Non-pigmented ciliary epithelial cell (primary cell): ENCODE results near the gene RECK.
"Not testable (repeated sequence)": the region's sequence is repeated elsewhere in the genome, so short reads cannot be mapped to it uniquely, and the experiment has no call there.

Experiments
- DNase-seq: peaks from one replicate; pipeline ENCODE4 v3.0.0-alpha.2; 2010; ENCODE audit warnings: low read depth

Gene RECK

DNA sequence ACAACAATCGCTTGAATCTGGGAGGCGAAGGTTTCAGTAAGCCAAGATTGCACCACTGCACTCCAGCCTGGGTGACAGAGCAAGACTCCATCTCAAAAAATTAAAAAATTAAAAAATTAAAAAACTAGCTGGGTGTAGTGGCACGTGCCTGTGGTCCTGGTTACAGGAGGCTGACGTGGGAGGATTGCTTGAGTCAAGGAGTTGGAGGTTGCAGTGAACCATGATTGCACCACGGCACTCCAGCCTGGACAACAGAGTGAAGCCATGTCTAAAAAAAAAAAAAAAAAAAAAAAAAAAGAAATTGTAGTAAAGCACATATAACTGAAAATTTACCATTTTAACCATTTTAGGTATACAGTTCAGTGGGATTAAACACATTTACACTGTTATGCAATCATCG, 119.4 kb downstream of the RECK start:
- no peak for DNase-seq

DNA sequence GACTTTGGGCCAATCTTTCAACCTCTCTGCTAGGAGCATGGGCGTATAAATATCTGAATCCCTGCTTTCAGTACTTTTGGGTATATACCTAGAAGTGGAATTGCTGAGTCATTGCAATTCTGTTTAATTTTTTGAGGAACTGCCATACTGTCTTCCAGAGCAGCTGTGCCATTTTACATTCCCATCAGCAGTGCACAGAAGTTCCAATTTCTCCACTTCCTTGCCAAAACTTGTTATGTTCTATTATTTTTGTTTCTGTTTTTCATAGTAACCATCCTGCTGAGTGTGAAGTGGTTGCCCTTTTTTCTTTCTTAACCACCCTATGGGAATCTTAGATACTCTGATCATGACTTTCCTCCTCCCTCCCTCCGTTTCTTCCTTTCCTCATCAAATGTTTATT, 121.4 kb downstream of the RECK start:
- DNase-seq: no peak

DNA sequence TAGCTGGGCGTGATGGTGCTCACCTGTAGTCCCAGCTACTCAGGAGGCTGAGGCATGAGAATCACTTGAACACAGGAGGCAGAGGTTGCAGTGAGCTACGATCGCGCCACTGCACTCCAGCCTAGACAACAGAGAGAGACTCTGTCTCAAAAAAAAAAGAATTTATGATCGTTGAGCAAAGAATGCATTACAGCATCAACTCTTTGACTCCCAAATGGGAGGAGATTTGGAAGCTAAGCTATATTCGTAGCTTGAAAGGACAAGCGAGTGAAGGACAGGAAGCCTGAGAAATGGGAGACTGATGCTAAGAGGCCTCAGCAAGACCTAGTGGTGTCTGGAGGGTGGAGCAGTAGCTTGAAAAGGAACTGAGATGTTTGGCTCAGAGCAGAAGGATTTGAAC, 122.2 kb downstream of the RECK start:
- DNase-seq: no peak

DNA sequence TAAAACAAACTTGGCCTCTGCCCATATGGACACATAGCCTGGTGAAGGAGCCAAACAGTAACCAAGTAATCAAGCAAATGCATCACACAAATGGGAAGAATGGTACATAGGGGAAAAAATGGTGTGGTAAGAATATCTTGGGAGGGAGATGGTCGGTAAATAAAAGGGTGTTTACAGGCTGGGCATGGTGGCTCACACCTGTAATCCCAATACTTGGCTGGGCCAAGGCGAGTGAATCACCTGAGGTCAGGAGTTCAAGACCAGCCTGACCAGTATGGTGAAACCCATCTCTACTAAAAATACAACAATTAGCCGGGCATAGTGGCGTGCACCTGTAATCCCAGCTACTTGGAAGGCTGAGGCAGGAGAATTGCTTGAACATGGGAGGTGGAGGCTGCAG, 122.8 kb downstream of the RECK start:
- DNase-seq: not testable (repeated sequence)

DNA sequence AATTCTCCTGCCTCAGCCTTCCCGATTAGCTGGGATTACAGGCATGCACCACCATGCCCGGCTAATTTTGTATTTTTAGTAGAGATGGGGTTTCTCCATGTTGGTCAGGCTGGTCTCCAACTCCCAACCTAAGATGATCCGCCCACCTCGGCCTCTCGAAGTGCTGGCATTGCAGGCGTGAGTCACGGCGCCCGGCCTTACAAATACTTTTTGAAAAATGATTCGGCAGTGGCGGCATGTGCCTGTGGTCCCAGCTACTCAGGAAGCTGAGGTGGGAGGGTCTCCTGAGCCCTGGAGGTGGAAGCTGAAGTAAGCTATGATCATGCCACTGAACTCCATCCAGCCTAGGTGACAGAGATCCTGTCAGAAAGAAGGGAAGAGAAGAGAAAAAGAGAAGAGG, 123.4 kb downstream of the RECK start:
- not testable (repeated sequence) for DNase-seq

DNA sequence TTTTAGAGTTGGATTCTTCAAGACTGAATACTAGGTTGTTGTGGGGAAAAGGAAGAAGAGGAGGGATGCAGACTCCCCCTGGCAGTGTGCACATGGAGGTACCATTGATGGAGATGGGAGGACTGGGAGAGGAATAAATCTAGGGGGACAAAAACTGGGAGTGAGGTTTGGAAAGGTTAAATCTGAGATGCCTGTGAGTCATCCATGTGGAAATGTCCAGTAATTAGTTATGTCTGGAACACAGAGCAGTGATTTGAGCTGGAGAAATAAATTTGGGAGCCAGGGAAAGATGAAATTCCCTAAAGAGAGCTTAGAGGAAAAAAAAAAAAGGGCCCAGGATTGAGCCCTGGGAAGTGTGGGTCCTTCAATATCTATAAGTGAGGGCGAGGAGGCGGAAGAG, 124.5 kb downstream of the RECK start:
- no peak for DNase-seq

DNA sequence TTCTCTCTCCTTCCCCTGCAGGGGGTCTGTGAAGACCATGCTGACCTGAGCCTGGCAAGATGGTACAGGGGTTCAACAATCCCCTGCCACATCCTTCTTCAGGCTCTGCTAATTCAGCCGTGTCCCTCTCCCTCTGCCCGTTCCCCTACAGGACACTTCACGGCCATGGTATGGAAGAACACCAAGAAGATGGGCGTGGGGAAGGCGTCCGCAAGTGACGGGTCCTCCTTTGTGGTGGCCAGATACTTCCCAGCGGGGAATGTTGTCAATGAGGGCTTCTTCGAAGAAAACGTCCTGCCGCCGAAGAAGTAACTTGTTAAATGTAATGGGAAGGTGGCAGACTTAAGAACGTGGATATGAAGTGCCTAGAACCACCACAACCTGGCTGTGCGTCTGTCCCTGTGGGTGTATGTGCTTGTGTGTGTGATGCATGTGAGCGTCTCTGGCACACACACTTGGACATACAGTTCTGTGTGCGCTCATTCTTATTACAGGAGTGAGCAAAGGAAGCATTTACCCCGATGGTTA, 125.6 kb downstream of the RECK start:
- no peak for DNase-seq

DNA sequence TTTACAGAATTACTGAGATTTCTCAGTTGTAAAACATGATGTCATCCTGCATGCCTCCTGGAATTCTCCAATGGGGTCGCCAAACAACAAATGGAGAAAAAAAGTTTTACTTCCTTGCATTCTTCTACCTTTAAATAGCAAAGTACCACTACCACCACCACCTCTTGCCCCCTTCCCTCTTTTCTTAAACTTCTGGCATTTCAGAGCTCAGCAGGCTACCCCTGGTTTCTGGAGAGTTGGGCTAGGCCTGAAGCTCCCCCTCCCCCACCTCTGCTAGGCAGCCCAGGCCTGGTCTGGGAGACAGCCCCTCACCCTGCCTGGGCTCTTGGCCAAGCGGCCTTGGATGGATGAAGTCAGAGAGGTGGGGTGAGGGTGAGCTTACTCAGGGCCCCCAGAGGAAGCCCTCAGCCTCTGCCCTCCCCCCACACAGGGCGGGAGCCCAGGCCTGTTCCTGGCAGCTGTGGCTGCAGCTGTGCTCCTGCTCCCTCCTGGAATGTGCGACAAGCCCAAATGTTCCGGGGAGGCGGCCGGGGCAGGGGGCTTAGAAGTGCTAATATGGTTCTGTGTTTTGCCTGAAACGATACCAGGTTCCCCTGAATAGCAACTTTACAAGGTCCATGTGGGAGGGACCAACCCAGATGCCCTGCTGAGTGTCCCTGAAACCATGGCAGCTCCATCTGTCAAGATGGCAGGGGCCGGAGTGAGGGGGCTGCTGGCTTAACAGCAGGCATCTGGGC, 126.5 kb downstream of the RECK start:
- DNase-seq: peak; percentile 56

DNA sequence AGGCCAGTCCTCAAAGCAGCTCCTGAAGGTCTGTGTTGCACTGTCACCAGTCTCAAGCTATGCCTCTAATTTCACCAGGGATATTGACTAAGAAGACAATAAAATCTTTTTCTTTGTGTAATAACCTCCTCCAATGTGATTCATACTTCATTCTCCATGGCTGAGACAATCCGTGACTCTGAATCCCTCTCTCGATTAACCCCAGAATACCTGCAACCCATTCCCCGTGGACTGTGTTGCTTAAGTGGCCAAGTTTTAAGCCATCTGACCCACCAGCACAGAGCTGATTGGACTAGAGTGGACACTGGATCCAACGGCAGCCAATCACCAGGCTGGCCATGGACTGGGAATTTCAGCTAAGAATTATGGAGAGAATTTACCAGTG, 127.1 kb downstream of the RECK start:
- peak; percentile 42 for DNase-seq

DNA sequence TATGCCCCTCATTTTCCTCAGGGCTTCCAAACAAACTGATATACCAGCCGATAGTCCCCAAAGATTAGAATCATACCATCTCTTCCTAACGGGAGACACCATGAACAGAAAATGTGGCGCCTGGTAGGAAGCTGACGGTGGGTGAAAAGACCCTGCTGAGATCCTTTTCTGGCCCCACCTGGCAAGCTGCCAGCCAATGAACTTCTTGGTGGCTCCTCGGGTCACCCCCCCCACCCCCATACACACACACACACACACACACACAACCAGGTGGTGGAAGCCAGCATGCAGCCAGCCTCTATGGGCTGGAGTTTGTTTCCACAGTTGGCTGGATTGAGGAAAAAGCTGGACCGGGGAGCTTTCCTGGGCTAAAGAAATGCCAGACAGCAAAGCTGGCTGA, 127.7 kb downstream of the RECK start:
- DNase-seq: no peak

DNA sequence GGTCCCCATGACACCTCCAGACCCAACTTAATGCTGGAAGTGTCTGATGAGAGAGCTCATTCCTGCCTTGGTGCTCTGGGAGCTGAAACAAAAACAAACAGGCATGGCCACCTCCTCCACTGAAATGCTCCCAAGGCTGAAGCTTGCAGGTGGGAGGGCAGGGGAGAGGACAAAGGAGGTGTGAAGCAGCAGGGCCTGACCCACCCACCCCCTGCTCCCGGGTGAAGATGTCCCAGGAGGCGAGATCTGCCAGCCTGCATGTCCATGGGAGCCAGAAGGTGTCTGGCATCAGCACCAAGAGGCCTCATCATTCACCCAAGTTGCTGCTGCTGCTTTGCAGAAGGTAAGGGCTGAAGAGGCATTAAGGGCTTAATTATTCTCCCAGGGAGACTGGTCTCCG, 128.3 kb downstream of the RECK start:
- DNase-seq: no peak

DNA sequence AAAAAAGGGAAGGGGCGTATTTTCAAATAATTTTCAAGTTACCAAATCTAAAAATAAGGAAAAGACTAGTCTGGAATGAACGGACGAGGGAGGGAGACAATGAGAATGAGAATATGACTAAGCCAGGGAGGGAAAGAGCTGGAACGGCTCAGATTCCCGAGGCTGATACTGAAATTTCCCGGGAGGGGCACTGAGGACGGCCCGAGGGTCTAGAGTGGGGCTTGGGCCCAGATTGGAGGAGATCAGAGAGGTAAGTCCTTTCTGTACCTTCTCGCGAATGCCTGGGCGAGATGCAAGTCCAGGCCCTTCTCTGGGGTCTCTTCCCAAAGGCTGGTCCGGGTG, 129.1 kb downstream of the RECK start:
- no peak for DNase-seq

DNA sequence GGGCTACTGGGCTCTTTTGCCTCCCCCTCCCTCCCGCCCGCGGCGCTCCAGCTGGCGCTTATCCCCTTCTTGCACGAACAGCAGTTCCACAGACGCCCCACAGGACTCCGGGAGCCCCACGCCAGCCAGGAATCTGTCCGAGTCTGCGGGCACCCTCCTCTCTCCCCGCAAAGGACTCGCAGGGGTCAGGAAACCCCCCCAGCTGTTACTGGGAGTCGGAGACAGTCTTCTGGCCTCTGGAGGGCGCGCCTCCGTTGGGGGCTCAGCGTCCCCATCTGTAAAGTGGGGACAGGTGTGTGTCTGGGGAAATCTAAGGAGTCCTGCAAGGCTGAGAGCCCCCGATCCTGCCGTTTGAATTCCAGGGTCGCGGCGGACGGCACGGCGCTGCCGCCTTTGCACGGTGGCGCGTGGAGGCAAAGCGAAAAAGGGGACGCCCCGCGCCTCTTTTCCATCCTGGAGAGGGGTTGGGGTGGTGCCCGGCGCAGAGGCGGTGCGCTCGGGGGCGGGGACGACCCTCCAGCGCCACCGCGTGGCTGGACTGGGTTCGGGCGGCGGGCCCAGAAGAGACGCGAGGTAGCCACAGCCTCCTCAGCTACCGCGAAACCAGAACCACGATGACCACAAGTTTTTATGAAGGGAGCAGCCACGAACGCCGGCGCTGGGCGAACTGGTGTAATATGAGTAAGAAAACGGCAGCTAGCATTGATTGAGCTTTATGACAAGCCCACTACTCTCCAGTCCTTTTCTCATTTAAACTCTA, 129.6 kb downstream of the RECK start:
- peak; percentile 41 for DNase-seq

DNA sequence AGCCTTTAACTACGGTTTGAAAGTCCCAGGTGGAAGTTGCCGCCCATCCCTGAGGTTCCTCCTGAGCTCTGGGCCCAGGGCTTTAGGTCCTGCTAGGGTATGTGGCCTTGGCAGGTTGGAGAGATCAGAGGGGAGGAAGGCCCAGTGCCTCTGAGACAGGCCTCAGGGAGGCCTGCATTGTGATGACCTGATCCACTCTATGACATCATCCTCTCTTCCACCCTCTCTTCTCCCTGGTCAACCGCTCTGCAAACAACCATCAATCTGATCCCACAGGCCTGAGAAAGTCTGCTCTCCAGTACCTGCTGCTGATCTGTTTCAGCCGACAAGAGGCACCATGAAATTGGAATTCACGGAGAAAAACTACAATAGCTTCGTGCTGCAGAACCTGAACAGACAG, 132.5 kb downstream of the RECK start, which contains the start of gene CCIN:
Gene CCIN, plus strand, starts transcription at position 223 of the 400 bp plus-strand sequence. Its CDS starts 115 bp downstream, at position 338.
- no peak for DNase-seq

DNA sequence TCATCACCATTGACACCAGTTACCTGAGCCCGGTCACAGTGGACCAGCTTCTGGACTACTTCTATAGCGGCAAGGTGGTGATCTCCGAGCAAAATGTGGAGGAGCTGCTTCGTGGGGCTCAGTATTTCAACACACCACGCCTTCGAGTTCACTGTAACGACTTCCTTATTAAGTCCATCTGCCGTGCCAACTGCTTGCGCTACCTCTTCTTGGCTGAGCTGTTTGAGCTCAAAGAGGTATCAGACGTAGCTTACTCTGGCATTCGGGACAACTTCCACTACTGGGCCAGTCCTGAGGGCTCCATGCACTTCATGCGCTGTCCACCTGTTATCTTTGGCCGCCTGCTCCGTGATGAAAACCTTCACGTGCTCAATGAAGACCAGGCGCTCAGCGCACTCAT, 133.0 kb downstream of the RECK start:
- no peak for DNase-seq

DNA sequence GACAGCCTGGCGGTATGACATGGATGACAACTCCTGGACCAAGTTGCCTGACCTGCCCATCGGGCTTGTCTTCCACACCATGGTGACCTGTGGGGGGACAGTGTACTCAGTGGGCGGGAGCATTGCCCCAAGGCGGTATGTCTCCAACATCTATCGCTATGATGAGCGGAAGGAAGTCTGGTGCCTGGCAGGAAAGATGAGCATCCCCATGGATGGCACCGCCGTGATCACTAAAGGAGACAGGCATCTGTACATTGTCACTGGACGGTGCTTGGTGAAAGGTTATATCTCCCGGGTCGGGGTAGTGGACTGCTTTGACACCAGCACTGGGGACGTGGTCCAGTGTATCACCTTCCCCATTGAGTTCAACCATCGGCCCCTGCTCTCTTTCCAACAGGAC, 133.8 kb downstream of the RECK start:
- no peak for DNase-seq

DNA sequence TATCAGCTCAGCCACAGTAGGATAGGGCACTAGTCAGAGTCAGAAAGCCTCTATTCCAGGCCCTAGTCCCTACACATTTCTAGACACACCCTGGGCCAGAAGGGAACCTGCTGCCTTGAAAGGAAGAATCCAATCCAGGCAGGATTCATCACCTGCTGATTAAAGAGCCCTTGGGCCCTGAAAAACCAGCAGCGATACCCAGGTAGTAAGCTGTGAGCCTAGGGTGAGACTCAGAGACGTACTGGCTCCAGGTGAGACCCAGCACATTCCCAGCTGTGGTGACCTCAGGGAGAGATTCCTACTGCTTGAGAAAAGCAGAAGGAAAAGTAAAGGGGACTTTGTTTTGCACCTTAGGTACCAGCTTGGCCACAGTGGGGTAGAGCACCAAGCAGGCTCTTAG, 137.1 kb downstream of the RECK start:
- no peak for DNase-seq
